Femur (tissue), 1 donor: ENCODE data around the gene APBA2.
"Not testable (repeated sequence)": the region's sequence is repeated elsewhere in the genome, so short reads cannot be mapped to it uniquely, and the experiment has no call there.

Experiments
- DNase-seq: peaks from one replicate; pipeline ENCODE4 v3.0.0-alpha.2; 2017

Gene APBA2

GRCh38 chr15:28885630-28886430, at the start of gene APBA2:
Gene APBA2 (plus strand): TSS chr15:28885974. CDS start chr15:29053885, 167,911 bp downstream.
- DNase-seq, result no peak

- DNase-seq, result not testable (repeated sequence)
Observed at GRCh38 chr15:28840285-28840684, 45.5 kb upstream of the APBA2 start.

- not testable (repeated sequence) for DNase-seq
Observed at GRCh38 chr15:28842210-28842609, 43.6 kb upstream of the APBA2 start.

- DNase-seq, result not testable (repeated sequence)
Observed at GRCh38 chr15:28843520-28843919, 42.3 kb upstream of the APBA2 start.

- DNase-seq, result not testable (repeated sequence)
Observed at GRCh38 chr15:28844147-28844546, 41.6 kb upstream of the APBA2 start.

GRCh38 chr15:28847247-28847646, 38.5 kb upstream of the APBA2 start:
- not testable (repeated sequence) for DNase-seq

GRCh38 chr15:28847959-28848358, 37.8 kb upstream of the APBA2 start:
- DNase-seq, result not testable (repeated sequence)

GRCh38 chr15:28848521-28848920, 37.3 kb upstream of the APBA2 start, which contains the start of gene GOLGA6L7:
Gene GOLGA6L7 (minus strand): TSS chr15:28848644. CDS start chr15:28848549, 95 bp downstream.
- DNase-seq, result not testable (repeated sequence)

- DNase-seq, result not testable (repeated sequence)
Observed at GRCh38 chr15:28849271-28849670, 36.5 kb upstream of the APBA2 start.

GRCh38 chr15:28849766-28850165, 36.0 kb upstream of the APBA2 start:
- DNase-seq, result not testable (repeated sequence)

- DNase-seq, result not testable (repeated sequence)
Observed at GRCh38 chr15:28853654-28854053, 32.1 kb upstream of the APBA2 start.

GRCh38 chr15:28854578-28854977, 31.2 kb upstream of the APBA2 start:
- DNase-seq, result not testable (repeated sequence)

GRCh38 chr15:28861031-28861534, 24.7 kb upstream of the APBA2 start:
- no peak for DNase-seq

- not testable (repeated sequence) for DNase-seq
Observed at GRCh38 chr15:28861589-28862293, 24.0 kb upstream of the APBA2 start.

- DNase-seq, result no peak
Observed at GRCh38 chr15:28868744-28869345, 16.9 kb upstream of the APBA2 start.

GRCh38 chr15:28871168-28871567, 14.6 kb upstream of the APBA2 start:
- no peak for DNase-seq

- no peak for DNase-seq
Observed at GRCh38 chr15:28873006-28873405, 12.8 kb upstream of the APBA2 start.

GRCh38 chr15:28873585-28874190, 12.1 kb upstream of the APBA2 start:
- no peak for DNase-seq

GRCh38 chr15:28875461-28876000, 10.2 kb upstream of the APBA2 start:
- DNase-seq, result no peak

- no peak for DNase-seq
Observed at GRCh38 chr15:28876131-28876844, 9.5 kb upstream of the APBA2 start.

GRCh38 chr15:28876845-28877185, 9.0 kb upstream of the APBA2 start:
- no peak for DNase-seq

- DNase-seq, result no peak
Observed at GRCh38 chr15:28878209-28878608, 7.6 kb upstream of the APBA2 start.
